ENCODE data around the gene EIF5.

The EIF5 gene

DNA sequence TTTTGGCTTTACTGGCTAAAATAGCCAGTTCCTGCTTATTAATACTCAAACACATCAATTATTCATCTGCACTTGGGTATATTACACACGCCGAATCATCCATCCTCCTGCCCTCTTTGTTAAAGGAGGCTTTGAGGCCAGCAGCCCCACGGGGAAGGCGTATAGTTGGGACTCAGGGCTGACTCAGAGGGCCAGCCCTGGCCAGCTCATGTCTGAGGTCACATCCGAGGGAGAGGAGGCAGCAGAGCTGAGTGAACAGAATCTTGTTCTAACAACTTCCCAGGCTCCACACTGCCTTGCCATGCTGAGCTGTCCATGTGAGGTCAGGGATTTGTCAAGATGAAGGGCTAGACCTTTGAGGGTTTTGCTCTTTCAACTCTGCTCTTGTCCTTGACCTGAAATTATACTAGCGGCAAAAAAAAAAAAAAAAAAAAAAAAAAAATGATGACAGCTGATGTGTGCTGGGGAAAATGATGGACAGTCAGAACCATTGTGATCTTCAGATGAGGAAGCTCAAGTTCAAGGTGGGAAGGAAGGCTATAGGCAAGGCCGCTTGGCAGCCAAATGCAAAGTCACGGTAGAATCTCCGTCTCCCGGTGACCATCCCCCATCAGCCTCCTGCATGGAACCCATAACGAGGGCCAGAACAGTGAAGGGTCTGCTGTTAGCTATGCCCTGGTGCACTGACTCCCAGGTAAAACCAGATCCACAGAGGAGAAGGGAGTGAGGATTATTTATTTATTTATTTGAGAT lies 38.7 kb downstream of the EIF5 start:
- DNase-seq, result no peak

DNA sequence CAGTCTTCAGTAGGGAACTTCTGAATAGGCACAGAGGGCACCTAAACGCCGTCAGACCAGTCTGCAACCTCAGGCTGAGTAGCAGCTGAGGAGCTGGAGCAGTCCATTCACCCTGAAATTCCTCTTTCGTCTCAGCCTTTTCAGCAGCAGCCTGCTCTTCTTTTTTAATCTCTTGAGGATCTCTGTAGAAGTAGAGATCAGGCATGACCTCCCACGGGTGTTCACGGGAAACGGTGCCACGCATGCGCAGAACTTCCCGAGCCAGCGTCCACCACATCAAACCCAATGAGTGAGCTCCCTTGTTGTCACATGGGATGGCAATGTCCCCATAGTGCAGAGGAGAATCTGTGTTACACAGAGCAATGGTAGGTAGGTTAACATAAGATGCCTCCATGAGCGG lies 40.1 kb downstream of the EIF5 start:
- DNase-seq, result no peak

DNA sequence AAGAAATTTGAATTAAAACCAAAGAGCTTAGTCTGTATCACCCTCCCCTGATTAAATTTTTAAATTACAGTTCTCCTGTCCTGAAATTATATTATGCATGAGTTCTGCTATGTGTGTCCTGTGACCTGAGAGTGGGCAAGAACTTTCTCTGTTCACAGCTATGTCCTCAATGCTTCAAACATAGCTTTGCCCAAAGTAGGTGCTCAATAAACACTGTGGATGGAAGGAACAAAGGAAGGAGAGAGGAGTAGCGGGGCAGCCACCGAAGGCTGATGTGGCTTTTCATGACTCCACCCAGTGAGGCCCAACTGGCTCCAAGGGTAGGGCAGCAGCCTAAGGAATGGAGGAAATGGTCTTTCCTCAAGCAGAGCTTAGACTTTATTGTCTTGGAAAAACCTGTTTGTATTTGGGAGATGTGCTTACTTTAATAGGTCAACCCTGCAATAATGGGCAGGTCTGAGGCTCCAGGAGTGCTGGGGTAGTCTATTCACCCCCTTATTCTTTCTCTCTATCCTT lies 43.5 kb downstream of the EIF5 start:
- DNase-seq, result no peak

DNA sequence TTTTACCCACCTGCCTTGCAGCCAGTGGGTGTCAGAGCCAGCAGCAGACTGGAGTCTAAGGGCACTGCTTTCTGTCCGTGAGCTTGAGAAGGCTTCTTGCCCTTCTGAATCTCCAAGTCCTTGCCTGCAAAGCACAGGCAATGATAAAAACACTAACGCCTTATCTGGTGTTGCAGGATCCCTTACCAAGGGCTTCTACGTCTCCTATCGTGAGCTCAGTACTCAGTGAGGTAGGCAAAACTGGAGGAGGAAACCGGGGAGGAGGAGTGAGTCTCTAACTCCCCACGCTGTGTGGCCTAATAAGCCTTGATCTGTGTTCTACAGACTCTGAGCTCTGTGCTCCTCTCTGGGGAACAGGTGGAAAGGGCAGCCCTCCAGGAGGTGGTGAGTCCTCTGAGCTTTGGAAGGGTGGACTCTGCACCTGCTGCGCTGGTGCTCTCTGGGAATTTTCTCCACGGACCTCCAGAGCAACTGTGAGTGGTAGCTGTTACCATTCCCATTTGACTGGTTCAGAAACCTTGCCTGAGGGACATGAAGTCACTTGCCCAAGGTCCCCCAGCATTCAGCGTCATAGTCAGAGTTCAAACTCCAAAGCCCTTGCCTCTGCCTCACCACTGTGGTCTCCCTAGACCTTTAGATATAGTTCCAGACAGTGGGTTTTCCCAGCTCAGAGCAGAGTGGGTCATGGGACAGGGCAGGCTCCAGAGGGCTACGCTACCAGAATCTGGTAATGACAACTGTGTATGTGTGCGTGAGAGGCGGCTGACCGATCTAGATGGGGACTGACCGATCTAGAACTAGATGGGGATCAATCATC lies 44.2 kb downstream of the EIF5 start:
- no peak for DNase-seq

DNA sequence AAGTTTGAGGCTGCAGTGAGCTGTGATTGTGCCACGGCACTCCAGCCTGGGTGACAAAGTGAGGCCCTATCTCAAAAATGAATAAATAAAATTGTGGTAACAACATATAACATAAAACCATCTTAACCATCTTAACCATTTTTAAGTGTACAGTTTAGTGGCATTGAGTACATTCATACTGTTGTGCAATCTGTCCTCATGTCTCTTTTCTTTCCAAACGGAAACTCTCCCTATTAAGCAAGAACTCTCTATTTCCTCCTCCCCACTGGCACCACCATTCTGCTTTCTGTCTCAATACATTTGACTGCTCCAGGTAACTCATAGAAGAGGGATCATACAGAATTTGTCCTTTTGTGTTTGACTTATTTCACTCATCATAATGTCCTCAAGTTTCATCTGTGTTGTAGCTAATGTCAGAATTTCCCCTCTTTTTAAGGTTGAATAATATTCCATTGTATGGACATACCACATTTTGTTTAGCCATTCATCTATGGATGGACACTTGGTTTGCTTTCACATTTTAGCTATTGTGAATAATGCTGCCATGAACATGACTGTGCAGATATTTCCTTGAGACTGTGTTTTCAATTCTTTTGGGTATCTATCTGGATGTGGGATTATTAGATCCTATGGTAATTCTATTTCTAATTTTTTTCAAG lies 46.8 kb downstream of the EIF5 start:
- no peak for DNase-seq

DNA sequence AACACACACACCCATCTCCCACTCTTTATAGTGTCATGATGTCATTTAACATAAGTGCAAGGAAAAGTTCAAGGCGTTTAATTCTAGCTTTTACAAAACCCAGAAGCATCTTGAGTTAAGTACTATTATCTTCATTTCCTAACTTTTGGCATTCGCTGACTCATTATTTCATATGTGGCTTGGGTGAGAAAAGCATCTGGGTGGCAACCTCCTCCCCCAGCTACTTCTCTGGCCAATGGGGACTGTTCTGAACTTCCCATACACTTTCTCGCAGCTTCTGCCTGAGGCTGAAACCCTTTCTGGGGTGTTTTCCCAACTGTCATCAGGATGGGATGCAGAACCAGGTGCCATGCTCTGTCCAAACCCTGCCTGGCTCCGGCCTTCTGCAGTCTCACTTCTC lies 48.3 kb downstream of the EIF5 start:
- no peak for DNase-seq

DNA sequence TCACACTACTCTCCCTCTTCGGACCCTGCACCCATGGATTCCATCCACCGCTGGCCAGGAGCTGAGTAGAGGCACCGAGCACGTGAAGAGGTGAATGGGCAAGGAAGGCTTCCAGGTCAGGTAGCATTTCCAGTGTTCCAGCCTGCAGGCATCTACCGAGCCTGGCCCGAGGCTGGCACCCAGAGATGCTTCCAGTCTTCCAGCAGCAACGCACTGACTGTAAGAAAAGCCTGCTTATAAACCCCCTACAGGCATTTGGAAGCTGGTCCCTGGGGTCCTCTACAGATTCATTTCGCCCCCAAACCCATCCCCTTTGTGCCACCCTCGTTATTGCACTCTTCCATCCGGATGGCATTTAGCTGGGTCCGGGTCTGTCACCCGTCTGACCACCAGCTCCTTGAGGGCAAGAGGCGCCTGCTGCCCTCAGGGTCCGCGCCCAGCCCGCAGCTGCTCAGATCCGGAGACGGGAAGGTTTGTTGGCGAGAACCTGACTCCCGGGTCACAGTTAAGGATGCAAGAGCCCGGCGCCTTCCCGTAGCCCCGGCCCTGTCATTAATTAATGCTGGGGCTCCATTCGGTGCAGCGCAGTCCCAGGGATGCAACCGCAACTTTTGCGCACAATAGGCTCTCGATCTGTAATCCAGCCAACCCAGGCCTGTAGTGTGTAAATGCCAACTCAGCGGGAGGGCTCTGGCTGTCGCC lies 50.6 kb downstream of the EIF5 start:
- no peak for DNase-seq

DNA sequence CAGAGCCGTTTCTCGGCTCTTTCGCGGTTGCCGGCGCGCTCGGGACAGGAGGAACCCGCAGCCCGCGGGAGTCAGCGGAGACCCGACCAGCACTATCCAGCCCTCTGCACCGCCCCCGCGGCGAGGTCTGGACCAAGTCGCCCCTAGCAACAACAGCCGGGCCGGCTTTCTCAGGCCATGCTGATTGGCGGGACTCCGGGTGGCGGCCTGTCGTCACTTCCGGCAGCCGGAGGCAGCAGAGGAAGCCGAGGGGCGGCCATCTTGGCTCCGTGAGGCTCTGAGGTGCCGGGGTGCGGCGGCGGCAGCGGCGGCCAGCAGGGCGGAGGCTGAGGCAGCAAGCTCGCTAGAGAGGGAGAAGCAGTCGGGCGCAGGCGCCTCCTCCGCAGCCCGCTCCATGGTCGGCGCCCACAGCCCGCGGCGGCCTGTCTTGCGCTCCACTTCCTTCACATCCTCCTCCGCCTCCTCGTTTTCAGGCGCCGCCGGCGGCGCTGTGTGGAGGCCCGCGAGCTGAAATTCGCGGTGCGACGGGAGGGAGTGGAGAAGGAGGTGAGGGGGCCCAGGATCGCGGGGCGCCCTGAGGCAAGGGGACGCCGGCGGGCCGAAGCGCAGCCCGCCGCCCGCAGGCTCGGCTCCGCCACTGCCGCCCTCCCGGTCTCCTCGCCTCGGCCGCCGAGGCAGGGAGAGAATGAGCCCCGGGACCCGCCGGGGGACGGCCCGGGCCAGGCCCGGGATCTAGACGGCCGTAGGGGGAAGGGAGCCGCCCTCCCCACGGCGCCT lies 51.3 kb downstream of the EIF5 start, which contains the start of gene MARK3:
Gene MARK3, plus strand, starts transcription at position 264 of the 777 bp plus-strand sequence. CDS start 615 bp downstream, outside the sequence.
- peak; percentile 99 for DNase-seq

DNA sequence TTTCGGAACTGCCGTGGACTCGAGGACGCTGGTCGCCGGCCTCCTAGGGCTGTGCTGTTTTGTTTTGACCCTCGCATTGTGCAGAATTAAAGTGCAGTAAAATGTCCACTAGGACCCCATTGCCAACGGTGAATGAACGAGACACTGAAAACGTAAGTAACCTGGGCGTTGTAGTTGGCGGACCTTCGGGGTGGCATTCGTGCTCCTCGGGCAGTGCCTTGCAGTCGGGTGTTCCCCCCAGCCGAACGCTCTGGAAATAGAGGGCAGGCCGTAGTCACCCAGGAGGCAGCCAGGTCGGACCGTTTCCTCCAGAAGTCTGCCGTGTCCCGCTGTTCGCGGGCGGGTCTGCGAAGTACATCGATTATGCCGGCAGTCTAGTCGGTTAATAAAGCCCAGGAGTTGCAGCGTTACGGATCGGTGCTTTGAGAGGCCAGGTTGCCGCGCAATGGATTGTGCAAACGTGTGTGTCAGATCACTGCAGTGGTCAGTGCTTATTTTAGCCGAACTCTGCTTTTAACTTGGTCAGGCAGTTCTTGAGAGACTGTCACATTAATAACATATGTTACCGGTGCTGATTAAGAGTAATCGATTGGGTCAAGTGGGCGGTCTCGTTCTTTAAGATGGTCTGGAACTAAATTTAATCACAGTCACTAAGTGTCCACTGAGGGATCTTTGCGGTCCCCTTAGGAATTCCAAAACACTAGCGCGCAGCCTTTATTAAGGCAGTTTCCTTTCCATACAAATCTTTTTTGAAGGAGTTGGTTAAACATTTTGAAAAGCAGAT lies 52.1 kb downstream of the EIF5 start:
- DNase-seq, result peak; percentile 46

DNA sequence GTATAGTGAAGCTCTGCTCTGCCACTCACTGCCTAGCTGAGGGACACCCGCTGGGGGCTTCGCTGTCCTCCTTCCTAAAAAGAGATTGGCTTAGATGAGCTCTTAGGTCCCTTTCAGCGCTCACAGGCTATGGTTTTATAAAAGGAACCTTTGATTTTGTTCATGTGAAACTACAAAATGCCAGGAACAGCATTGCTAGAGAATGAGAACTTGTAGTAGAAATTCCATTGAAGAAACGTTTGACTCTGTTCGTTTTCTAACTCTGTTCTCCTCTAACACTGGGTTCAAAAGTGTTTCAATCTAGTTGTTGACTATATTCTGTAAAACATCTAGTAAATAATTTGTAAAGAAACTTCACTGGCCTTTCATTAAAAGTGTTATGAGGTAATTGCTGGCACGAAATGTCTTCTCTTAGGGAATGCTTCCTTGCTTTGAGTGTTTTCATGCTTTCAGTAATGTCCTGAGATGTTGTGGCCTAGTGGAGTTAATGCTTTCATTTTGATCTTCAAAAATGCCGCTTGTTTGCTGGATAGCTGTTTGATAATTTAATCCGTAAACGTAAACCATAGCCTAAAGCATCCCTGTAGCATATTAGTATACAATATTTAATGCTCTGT lies 52.8 kb downstream of the EIF5 start:
- no peak for DNase-seq

DNA sequence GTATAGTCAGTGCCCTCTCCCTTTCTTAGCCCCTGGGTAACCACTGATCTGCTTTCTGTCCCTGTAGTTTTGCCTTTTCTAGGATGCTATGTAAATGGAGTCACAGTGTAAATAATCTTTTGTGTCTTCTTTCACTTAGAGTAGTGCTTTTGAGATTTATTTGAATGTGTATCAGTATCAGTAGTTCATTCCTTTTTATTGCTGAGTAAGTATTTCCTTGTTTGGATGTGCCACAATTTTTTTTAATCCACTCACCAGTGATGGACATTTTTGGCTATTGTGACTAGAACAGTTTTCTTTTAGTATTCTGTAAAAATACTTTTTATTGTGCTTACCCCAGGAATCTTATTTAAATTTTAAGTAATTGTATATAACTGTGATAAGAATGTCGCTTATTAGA lies 54.6 kb downstream of the EIF5 start:
- DNase-seq, result no peak

DNA sequence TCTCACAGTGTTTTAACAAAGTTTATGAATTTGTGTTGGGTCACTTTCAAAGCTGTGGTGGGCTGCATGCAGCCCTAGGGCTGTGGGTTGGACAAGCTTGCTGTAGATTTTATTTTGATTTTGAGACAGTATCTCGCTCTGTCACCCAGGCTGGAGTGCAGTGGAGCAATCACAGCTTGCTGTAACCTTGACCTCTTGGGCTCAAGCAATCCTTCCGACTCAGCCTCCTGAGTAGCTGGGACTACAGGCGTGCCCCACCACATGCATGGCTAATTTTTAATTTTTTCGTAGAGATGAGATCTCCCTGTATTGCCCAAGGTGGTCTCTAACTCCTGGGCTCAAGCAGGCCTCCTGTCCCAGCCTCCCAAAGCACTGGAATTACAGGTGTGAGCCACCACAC lies 56.6 kb downstream of the EIF5 start:
- DNase-seq, result no peak

DNA sequence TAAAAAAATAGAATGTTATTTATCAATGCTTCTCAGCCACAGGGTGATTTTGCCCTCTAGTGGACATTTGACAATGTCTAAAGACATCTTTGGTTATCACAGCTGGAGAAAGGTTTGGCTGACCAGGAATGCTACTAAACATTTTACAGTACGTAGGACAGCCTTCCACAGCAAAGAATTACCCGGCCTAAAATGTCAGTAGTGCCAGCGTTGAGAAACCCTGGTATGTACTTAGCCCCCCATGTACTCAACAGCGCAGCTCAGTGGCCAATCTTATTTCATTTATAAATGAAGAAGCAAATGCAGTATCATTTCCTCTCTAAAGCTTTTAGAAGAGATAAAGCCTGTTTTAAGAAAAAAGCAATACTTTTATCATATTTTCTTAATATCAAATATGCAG lies 57.0 kb downstream of the EIF5 start:
- no peak for DNase-seq

DNA sequence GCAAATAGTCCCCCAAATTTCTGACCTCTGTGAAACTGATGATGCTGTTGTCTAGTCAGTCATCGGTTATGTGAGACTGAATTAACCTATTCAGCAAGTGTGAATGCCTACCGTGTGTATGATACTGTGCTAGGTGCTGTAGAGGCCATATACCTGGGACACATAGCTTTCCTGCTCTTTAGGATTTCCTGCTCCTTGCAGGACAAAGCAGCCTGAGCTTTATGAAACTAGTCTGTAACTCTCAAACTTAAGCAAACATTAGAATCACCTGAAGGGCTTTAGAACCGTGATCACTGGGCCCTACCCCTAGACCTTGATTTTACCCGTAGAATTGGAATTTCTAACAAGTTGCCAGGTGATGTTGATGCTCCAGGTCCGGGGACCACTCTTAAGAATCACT lies 58.1 kb downstream of the EIF5 start:
- no peak for DNase-seq

DNA sequence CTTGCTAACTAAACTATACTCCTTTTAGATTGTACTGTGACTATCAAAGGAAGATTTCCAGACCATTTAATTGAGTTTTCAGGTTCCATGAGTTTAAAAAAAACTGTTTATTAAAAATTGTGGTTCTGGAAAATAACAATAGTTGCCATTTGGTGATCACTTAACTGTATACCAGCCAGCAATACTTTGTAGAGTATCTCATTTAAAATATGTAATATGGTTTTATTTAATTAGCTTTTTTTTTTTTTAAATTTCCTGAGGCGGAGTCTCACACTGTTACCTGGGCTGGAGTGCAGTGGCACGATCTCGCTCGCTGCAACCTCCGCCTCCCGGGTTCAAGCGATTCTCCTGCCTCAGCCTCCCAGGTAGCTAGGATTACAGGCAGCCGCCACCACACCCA lies 58.5 kb downstream of the EIF5 start:
- no peak for DNase-seq

DNA sequence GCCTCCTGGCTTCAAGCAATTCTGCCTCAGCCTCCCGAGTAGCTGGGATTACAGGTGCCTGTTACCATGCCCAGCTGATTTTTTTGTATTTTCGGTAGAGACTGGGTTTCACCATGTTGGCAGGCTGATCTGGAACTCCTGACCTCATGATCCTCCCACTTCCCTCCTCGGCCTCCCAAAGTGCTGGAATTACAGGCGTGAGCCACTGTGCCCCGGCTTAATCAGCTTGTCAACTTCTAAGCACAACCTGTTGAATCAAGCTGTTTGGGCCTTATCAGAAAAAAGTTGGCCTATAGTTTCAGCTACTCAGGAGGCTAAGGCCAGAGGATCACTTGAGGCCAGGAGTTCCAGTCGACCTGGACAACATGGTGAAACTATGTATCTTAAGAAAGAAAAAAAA lies 59.0 kb downstream of the EIF5 start:
- no peak for DNase-seq

DNA sequence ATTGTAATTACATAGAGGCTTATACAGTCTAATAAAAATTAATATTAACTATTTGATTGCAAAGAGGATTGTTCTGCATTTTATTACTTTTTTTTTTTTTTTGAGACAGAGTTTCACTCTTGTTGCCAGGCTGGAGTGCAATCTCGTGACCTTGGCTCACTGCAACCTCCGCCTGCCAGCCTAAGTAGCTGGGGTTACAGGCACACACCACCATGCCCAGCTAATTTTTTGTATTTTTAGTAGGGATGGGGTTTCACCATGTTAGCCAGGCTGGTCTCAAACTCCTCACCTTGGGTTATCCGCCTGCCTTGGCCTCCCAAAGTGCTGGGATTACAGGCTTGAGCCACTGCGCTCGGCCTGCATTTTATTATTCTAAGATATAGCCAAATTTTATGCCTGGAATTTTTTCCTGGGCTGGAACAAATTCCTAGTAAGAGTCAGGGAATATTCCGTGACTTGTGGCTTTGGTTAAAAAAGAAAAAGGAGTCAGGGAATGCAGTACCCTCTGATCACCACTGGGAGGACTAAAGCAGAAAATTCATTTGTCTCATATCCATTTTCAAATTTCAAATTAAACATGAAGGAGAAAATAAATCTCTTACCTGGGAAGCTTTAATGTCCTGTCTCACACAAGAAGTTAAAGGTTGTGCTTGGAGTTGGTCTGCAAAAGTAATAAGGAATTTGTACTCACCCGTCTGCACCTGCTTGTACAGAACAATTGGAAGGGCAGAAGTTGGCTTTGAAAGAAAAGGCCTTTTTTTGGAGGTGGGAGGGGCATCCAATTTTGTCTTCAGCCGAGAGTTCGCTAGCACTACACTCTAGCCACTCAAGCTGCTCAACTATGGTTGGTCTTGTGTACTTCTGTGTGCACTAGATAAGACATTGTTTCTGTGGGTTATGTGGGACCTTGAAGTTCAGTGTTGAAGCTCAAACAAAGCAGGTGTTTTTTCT lies 59.9 kb downstream of the EIF5 start:
- no peak for DNase-seq
